Measurements from ENCODE around the gene CTCF.

DNA sequence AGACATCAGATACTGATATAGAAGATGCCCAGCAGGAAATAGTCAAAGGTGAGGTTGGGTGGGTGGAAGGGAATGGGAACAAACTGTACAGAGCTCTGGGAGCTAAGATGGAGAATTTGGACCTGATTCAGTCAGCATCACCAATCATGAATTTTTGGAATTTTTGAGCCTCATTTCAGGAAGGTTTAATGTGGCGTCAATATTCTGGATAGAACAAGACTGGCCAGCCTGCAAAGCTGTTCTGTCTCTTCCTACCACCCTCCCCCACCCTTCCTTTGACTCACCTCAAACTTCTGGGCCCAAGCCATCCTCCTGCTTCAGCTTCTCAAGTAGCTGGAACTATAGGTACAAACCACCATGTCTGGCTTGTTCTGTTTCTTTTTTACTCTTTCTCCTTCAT lies 32.6 kb downstream of the CTCF start:
- TF ChIP-seq TBL1XR1 (IDR thresholded peaks at IDR 0.05; ENCODE audit: low read depth, low read length) (no peak), TAF1 (IDR thresholded peaks at IDR 0.05; ENCODE audit: borderline replicate concordance, low read depth, low read length) (no peak), PBX3 (IDR thresholded peaks at IDR 0.05; ENCODE audit: insufficient replicate concordance, low read depth, low read length) (no peak), EP300 (IDR thresholded peaks at IDR 0.05; ENCODE audit: borderline replicate concordance in 1 of 2, control insufficient read depth in 1 of 2, low read depth in 2 of 2, low read length in 2 of 2) (no peak), E4F1 (IDR thresholded peaks at IDR 0.05; ENCODE audit: borderline replicate concordance, partially characterized antibody) (no peak), CEBPB (IDR thresholded peaks at IDR 0.05; ENCODE audit: borderline replicate concordance in 1 of 2, low read depth in 2 of 2, low read length in 2 of 2) (no peak), CEBPZ (IDR thresholded peaks at IDR 0.05; ENCODE audit: low read depth, low read length) (no peak), BRCA1 (IDR thresholded peaks at IDR 0.05; ENCODE audit: low read depth, low read length) (no peak), PKNOX1 (IDR thresholded peaks at IDR 0.05) (no peak), NBN (IDR thresholded peaks at IDR 0.05) (no peak), POLR2AphosphoS2 (IDR thresholded peaks at IDR 0.05; ENCODE audit: low read depth, low read length) (no peak)
- TF ChIP-seq, protein P1, sequence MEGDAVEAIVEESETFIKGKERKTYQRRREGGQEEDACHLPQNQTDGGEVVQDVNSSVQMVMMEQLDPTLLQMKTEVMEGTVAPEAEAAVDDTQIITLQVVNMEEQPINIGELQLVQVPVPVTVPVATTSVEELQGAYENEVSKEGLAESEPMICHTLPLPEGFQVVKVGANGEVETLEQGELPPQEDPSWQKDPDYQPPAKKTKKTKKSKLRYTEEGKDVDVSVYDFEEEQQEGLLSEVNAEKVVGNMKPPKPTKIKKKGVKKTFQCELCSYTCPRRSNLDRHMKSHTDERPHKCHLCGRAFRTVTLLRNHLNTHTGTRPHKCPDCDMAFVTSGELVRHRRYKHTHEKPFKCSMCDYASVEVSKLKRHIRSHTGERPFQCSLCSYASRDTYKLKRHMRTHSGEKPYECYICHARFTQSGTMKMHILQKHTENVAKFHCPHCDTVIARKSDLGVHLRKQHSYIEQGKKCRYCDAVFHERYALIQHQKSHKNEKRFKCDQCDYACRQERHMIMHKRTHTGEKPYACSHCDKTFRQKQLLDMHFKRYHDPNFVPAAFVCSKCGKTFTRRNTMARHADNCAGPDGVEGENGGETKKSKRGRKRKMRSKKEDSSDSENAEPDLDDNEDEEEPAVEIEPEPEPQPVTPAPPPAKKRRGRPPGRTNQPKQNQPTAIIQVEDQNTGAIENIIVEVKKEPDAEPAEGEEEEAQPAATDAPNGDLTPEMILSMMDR (IDR thresholded peaks at IDR 0.05 in 2 of 3, conservative IDR thresholded peaks at IDR 0.05 in 1 of 3; ENCODE audit: control insufficient read depth in 2 of 3, extremely low read depth in 1 of 3, insufficient read depth in 1 of 3, low read depth in 3 of 3, low read length in 3 of 3): no peak
- TF ChIP-seq, protein P2, sequence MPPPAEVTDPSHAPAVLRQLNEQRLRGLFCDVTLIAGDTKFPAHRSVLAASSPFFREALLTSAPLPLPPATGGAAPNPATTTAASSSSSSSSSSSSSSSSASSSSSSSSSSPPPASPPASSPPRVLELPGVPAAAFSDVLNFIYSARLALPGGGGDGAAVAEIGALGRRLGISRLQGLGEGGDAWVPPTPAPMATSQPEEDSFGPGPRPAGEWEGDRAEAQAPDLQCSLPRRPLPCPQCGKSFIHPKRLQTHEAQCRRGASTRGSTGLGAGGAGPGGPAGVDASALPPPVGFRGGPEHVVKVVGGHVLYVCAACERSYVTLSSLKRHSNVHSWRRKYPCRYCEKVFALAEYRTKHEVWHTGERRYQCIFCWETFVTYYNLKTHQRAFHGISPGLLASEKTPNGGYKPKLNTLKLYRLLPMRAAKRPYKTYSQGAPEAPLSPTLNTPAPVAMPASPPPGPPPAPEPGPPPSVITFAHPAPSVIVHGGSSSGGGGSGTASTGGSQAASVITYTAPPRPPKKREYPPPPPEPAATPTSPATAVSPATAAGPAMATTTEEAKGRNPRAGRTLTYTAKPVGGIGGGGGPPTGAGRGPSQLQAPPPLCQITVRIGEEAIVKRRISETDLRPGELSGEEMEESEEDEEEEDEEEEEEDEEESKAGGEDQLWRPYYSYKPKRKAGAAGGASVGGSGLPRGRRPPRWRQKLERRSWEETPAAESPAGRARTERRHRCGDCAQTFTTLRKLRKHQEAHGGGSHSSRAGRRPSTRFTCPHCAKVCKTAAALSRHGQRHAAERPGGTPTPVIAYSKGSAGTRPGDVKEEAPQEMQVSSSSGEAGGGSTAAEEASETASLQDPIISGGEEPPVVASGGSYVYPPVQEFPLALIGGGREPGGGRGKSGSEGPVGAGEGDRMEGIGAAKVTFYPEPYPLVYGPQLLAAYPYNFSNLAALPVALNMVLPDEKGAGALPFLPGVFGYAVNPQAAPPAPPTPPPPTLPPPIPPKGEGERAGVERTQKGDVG (CRISPR knock-in tag; IDR thresholded peaks at IDR 0.05): no peak
